Thoracic aorta (tissue), 2 donors: ENCODE results near the gene PNPLA2. TPM values are rescaled to one million over a fixed set of nuclear protein-coding genes. Genes with fewer than 3 reads are reported as not detected.

Source experiments
- ATAC-seq: fragments of 150-250 bp; one replicate; pipeline ENCODE4 v1.8.0; 2017; ENCODE audit warnings: low read depth; ENCODE audit not compliant: insufficient number of reproducible peaks, low FRiP score
- DNase-seq: peaks from one replicate; pipeline ENCODE4 v3.0.0-alpha.2; 2020; ENCODE audit warnings: low spot score
- H3K27ac ChIP-seq, 2 donors: fragments of 200-600 bp; sonication (generic); 1 replicate in 1 of 2; 2 replicates in 1 of 2; pipeline ENCODE4 v1.5.1; 2016; ENCODE audit warnings: mild to moderate bottlenecking in 2 of 2, moderate library complexity in 2 of 2
- H3K27me3 ChIP-seq: fragments of 200-600 bp; sonication (generic); replicated peaks from 2 replicates; pipeline ENCODE4 v1.6.0; 2016; ENCODE audit warnings: mild to moderate bottlenecking; ENCODE audit not compliant: insufficient read depth
- H3K36me3 ChIP-seq: fragments of 200-600 bp; sonication (generic); one replicate; pipeline ENCODE4 v1.5.1; 2016
- H3K4me1 ChIP-seq, 2 donors: fragments of 200-600 bp; sonication (generic); 1 replicate in 1 of 2; 2 replicates in 1 of 2; pipeline versions ENCODE4 v1.5.1 to v1.6.0; 2016; ENCODE audit warnings: low read depth in 2 of 2, mild to moderate bottlenecking in 1 of 2; ENCODE audit not compliant: control insufficient read depth in 1 of 2
- H3K4me3 ChIP-seq: fragments of 200-600 bp; sonication (generic); 2 replicates; pipeline ENCODE4 v1.5.1; 2016; ENCODE audit warnings: mild to moderate bottlenecking
- H3K9me3 ChIP-seq: fragments of 200-600 bp; sonication (generic); 2 replicates; pipeline ENCODE4 v1.5.1; 2016
- CTCF ChIP-seq: fragments of 200-600 bp; sonication (generic); IDR thresholded peaks from one replicate; pipeline ENCODE4 v1.5.1; 2019; ENCODE audit warnings: antibody characterized with exemption
- total RNA-seq, 2 donors: library from RNA; depleted of rRNA; stranded (reverse); fragments of >200 nt; gene quantifications; one replicate each; pipeline versions ENCODE4 v1.1.0 to v1.2.3, GENCODE V29; 2016

Gene PNPLA2
- total RNA-seq, 2 donors from 2014 or later: 105 to 115 TPM

GRCh38 chr11:833114-833791 lies 14.5 kb downstream of the PNPLA2 start:
- Histone ChIP-seq H3K4me1 (peaks cover 40 to 74% of the 10 kb centered on the region in 2 donors), H3K27me3 (no peaks in the 10 kb centered on the region), H3K27ac (peak overlapping the region; percentile 97 to 99), H3K36me3 (peaks cover 17% of the 10 kb centered on the region), H3K4me3 (peak overlapping the region; percentile 94), H3K9me3 (no peaks in the 10 kb centered on the region)
- no peak for TF ChIP-seq CTCF
- ATAC-seq: peak; percentile 15
- DNase-seq: no peak

GRCh38 chr11:833849-834311 lies 15.2 kb downstream of the PNPLA2 start:
- H3K36me3 ChIP-seq: peaks cover 23% of the 10 kb centered on the region
- peaks cover 37 to 68% of the 10 kb centered on the region in 2 donors for H3K4me1 ChIP-seq
- no peak for ATAC-seq
- DNase-seq: no peak
- peak overlapping the region; percentile 97 to 99 for H3K27ac ChIP-seq
- TF ChIP-seq CTCF: no peak
- H3K9me3 ChIP-seq: no peaks in the 10 kb centered on the region
- H3K27me3 ChIP-seq: no peaks in the 10 kb centered on the region
- peak overlapping the region; percentile 94 for H3K4me3 ChIP-seq

GRCh38 chr11:834371-835316 lies 15.9 kb downstream of the PNPLA2 start:
- H3K36me3 ChIP-seq: peaks cover 30% of the 10 kb centered on the region
- peaks cover 32 to 60% of the 10 kb centered on the region in 2 donors for H3K4me1 ChIP-seq
- no peaks in the 10 kb centered on the region for H3K9me3 ChIP-seq
- H3K4me3 ChIP-seq: peak overlapping the region; percentile 94
- ATAC-seq (peak; percentile 24), DNase-seq (peak; percentile 62)
- no peaks in the 10 kb centered on the region for H3K27me3 ChIP-seq
- peak overlapping the region; percentile 97 to 99 for H3K27ac ChIP-seq
- no peak for TF ChIP-seq CTCF

- TF ChIP-seq CTCF: no peak
- Histone ChIP-seq H3K9me3 (no peaks in the 10 kb centered on the region), H3K4me3 (no peak overlapping the region), H3K27me3 (no peaks in the 10 kb centered on the region), H3K4me1 (peaks cover 28 to 58% of the 10 kb centered on the region in 2 donors), H3K27ac (peak overlapping the region in 1 of 2 donors; percentile 99), H3K36me3 (peaks cover 36% of the 10 kb centered on the region)
- ATAC-seq (no peak), DNase-seq (no peak)
Observed at GRCh38 chr11:836274-836673, 17.6 kb downstream of the PNPLA2 start.

GRCh38 chr11:836700-837099 lies 18.0 kb downstream of the PNPLA2 start:
- peaks cover 30 to 59% of the 10 kb centered on the region in 2 donors for H3K4me1 ChIP-seq

More at GRCh38 chr11:836700-837099, 18.0 kb downstream of the PNPLA2 start:
- Histone ChIP-seq H3K27me3 (no peaks in the 10 kb centered on the region), H3K4me3 (no peak overlapping the region), H3K9me3 (no peaks in the 10 kb centered on the region), H3K36me3 (peaks cover 36% of the 10 kb centered on the region), H3K27ac (peak overlapping the region in 1 of 2 donors; percentile 99)
- no peak for DNase-seq
- no peak for TF ChIP-seq CTCF
- ATAC-seq: no peak
